ENCODE data around the gene HOMER3. TPM values are rescaled to one million over a fixed set of nuclear protein-coding genes. Genes with fewer than 3 reads are reported as not detected.

HOMER3 gene
- total and polyA plus RNA-seq, 2 donors (not counting 3 experiments of a cell fraction or from before 2014, with no cell fraction given), result 139 to 184 TPM

GRCh38 chr19:18990128-18990708 lies 49.2 kb upstream of the HOMER3 start:
- Histone ChIP-seq H3K79me2 (ENCODE audit: control insufficient read depth, insufficient read depth, low read length) (no peaks in the 10 kb centered on the region), H3K36me3 (ENCODE audit: control insufficient read depth in 2 of 2, extremely low read depth in 1 of 2, insufficient read depth in 2 of 2, low read length in 2 of 2) (peaks cover 14 to 15% of the 10 kb centered on the region in 2 experiments), H2AFZ (ENCODE audit: low read depth, low read length) (no peak overlapping the region), H3K27me3 (ENCODE audit: control insufficient read depth in 2 of 2, insufficient read depth in 2 of 2, low read length in 2 of 2) (no peaks in the 10 kb centered on the region), H3K9ac (replicated peaks; ENCODE audit: extremely low read depth, insufficient read depth, low read length) (no peak overlapping the region), H3K4me3 (replicated peaks in 1 of 3; ENCODE audit: insufficient read depth in 1 of 3, low read depth in 1 of 3, low read length in 3 of 3) (no peak overlapping the region), H3K9me1 (replicated peaks; ENCODE audit: control insufficient read depth, extremely low read depth, insufficient read depth, low read length) (no peaks in the 10 kb centered on the region), H3K27ac (ENCODE audit: insufficient read depth, low read depth, low read length) (no peak overlapping the region), H3K4me1 (ENCODE audit: control insufficient read depth, extremely low read depth, insufficient read depth, low read length) (peaks cover 12% of the 10 kb centered on the region), H3K4me2 (ENCODE audit: insufficient read depth, low read length) (no peak overlapping the region), H3K9me3 (replicated peaks; ENCODE audit: control insufficient read depth, insufficient read depth, low read length) (no peaks in the 10 kb centered on the region), H4K20me1 (replicated peaks; ENCODE audit: control insufficient read depth, extremely low read depth, insufficient read depth, low read length) (no peaks in the 10 kb centered on the region)
- DNase-seq (ENCODE audit: low read depth, low spot score), result no peak
- FAIRE-seq, result no peak
- intact Hi-C loops (cut with micrococcal nuclease) (no loop called here), dilution Hi-C loops (cut with MboI; ENCODE audit: extremely low pct_ligation_motif_present, low sequenced_read_pairs) (no loop called here)
- TF ChIP-seq CTCF (IDR thresholded peaks at IDR 0.05; ENCODE audit: extremely low read depth in 1 of 2, insufficient read depth in 1 of 2, low read depth in 1 of 2, low read length in 2 of 2) (no peak), MYC (IDR thresholded peaks at IDR 0.05; ENCODE audit: low read depth, low read length) (no peak), FOS (IDR thresholded peaks at IDR 0.05; ENCODE audit: borderline replicate concordance, insufficient read depth, low read length) (no peak), GATA2 (IDR thresholded peaks at IDR 0.05; ENCODE audit: insufficient read depth, insufficient read length, low read depth, low read length) (no peak), MAX (IDR thresholded peaks at IDR 0.05; ENCODE audit: insufficient read depth, insufficient read length) (no peak), POLR2A (IDR thresholded peaks at IDR 0.05; ENCODE audit: low read depth, low read length) (no peak), POLR2AphosphoS5 (IDR thresholded peaks at IDR 0.05; ENCODE audit: insufficient read depth, low read depth, low read length) (no peak), JUN (IDR thresholded peaks at IDR 0.05; ENCODE audit: borderline replicate concordance, insufficient read depth, insufficient read length, low read depth) (no peak), EZH2 (IDR thresholded peaks at IDR 0.05; ENCODE audit: borderline replicate concordance, low read depth, low read length, severe bottlenecking) (no peak)
- ChIA-PET POLR2A (no interaction called here), CTCF (no interaction called here)
- no TSS peak for BruUV-seq (replicated peaks)

All from endothelial cell of umbilical vein (primary cell).